GM12892 (cell line): ENCODE results near the gene CCDC144A.
"Not testable (repeated sequence)": the region's sequence is repeated elsewhere in the genome, so short reads cannot be mapped to it uniquely, and the experiment has no call there.

Experiments
- POLR2A ChIP-seq: IDR thresholded peaks from 2 replicates; pipeline ENCODE4 v1.6.1; 2011; ENCODE audit warnings: low read depth, low read length, control low read depth
- POLR2AphosphoS5 ChIP-seq: IDR thresholded peaks from 2 replicates; pipeline ENCODE4 v1.6.1; 2011; ENCODE audit warnings: low read depth, low read length, control low read depth
- TAF1 ChIP-seq: IDR thresholded peaks from 2 replicates; pipeline ENCODE4 v1.6.1; 2011; ENCODE audit warnings: low read depth, mild to moderate bottlenecking, control low read depth, low read length, borderline replicate concordance

- not testable (repeated sequence) for TF ChIP-seq POLR2A, POLR2AphosphoS5, TAF1
Observed at GRCh38 chr17:16758177-16758576, 68.1 kb downstream of the CCDC144A start.
